Activated T-helper 17 cell treated with anti-CD3 and anti-CD28 coated beads, Interleukin-2, amount 50 U/mL, for 72 hours (primary cell): ENCODE results near the gene TMEM190. TPM values are rescaled to one million over a fixed set of nuclear protein-coding genes. Genes with fewer than 3 reads are reported as not detected.
A peak's percentile ranks its signal among the peaks of the same experiment; 100 is the strongest.

Experiments
- ATAC-seq: fragments of 150-1000 bp; cut with Tn5 transposase; replicated peaks from 2 replicates; pipeline ENCODE4 v1.10.0; 2021; ENCODE audit warnings: mild to moderate bottlenecking, moderate library complexity
- H3K27ac Mint-ChIP-seq: one replicate; pipeline ENCODE4 v1.8.0; 2022; ENCODE audit warnings: mixed read lengths
- H3K27me3 Mint-ChIP-seq: one replicate; pipeline ENCODE4 v1.8.0; 2022; ENCODE audit warnings: mixed read lengths
- H3K36me3 Mint-ChIP-seq: one replicate; pipeline ENCODE4 v1.8.0; 2022; ENCODE audit warnings: low read depth, mild to moderate bottlenecking, mixed read lengths
- H3K4me1 Mint-ChIP-seq: one replicate; pipeline ENCODE4 v1.8.0; 2022; ENCODE audit warnings: mixed read lengths
- H3K4me3 Mint-ChIP-seq: one replicate; pipeline ENCODE4 v1.8.0; 2022; ENCODE audit warnings: mild to moderate bottlenecking, mixed read lengths
- H3K9me3 Mint-ChIP-seq: one replicate; pipeline ENCODE4 v1.8.0; 2022; ENCODE audit warnings: mixed read lengths
- total RNA-seq, 2 donors: library from RNA; stranded (reverse); gene quantifications; one replicate each; pipeline ENCODE4 v1.2.3, GENCODE V29; 2022

The TMEM190 gene
- total RNA-seq, 2 donors from 2014 or later, result not detected

- no peak for ATAC-seq
- Mint-ChIP-seq H3K4me3 (no peak overlapping the region), H3K9me3 (no peaks in the 10 kb centered on the region), H3K27me3 (peaks cover under 1% of the 10 kb centered on the region), H3K27ac (no peak overlapping the region), H3K36me3 (peaks cover 20% of the 10 kb centered on the region), H3K4me1 (peaks cover 5% of the 10 kb centered on the region)
Observed at GRCh38 chr19:55345818-55346724, 30.6 kb upstream of the TMEM190 start.

- Mint-ChIP-seq H3K4me1 (peaks cover 7% of the 10 kb centered on the region), H3K36me3 (peaks cover 20% of the 10 kb centered on the region), H3K4me3 (no peak overlapping the region), H3K27me3 (peaks cover 9% of the 10 kb centered on the region), H3K27ac (no peak overlapping the region), H3K9me3 (no peaks in the 10 kb centered on the region)
- ATAC-seq, result no peak
Observed at GRCh38 chr19:55346725-55347441, 29.7 kb upstream of the TMEM190 start.

- no peak for ATAC-seq
Observed at GRCh38 chr19:55347442-55348009, 29.1 kb upstream of the TMEM190 start.

GRCh38 chr19:55348317-55349034 lies 28.1 kb upstream of the TMEM190 start:
- Mint-ChIP-seq H3K27ac (no peak overlapping the region), H3K27me3 (peaks cover 23% of the 10 kb centered on the region), H3K4me1 (peaks cover 17% of the 10 kb centered on the region), H3K36me3 (peaks cover 23% of the 10 kb centered on the region), H3K9me3 (no peaks in the 10 kb centered on the region), H3K4me3 (no peak overlapping the region)
- ATAC-seq, result no peak

More at GRCh38 chr19:55347442-55348009, 29.1 kb upstream of the TMEM190 start:
- no peak overlapping the region for H3K4me3 Mint-ChIP-seq
- peaks cover 8% of the 10 kb centered on the region for H3K4me1 Mint-ChIP-seq
- peaks cover 15% of the 10 kb centered on the region for H3K27me3 Mint-ChIP-seq
- peaks cover 20% of the 10 kb centered on the region for H3K36me3 Mint-ChIP-seq
- H3K9me3 Mint-ChIP-seq, result no peaks in the 10 kb centered on the region
- H3K27ac Mint-ChIP-seq, result no peak overlapping the region

GRCh38 chr19:55350620-55351315 lies 25.9 kb upstream of the TMEM190 start:
- no peak for ATAC-seq
- Mint-ChIP-seq H3K9me3 (no peaks in the 10 kb centered on the region), H3K4me1 (peaks cover 17% of the 10 kb centered on the region), H3K4me3 (no peak overlapping the region), H3K36me3 (peaks cover 11% of the 10 kb centered on the region), H3K27ac (no peak overlapping the region), H3K27me3 (peaks cover 30% of the 10 kb centered on the region)

GRCh38 chr19:55352040-55352439 lies 24.6 kb upstream of the TMEM190 start:
- peaks cover 17% of the 10 kb centered on the region for H3K4me1 Mint-ChIP-seq
- H3K9me3 Mint-ChIP-seq, result no peaks in the 10 kb centered on the region
- ATAC-seq, result no peak
- peaks cover 11% of the 10 kb centered on the region for H3K36me3 Mint-ChIP-seq
- no peak overlapping the region for H3K4me3 Mint-ChIP-seq
- H3K27ac Mint-ChIP-seq, result no peak overlapping the region
- peaks cover 31% of the 10 kb centered on the region for H3K27me3 Mint-ChIP-seq

- Mint-ChIP-seq H3K27me3 (peaks cover 36% of the 10 kb centered on the region), H3K4me1 (peaks cover 17% of the 10 kb centered on the region), H3K4me3 (peak overlapping the region; percentile 68), H3K36me3 (peaks cover 11% of the 10 kb centered on the region), H3K9me3 (no peaks in the 10 kb centered on the region), H3K27ac (no peak overlapping the region)
- ATAC-seq, result no peak
Observed at GRCh38 chr19:55352549-55353145, 24.0 kb upstream of the TMEM190 start.

- Mint-ChIP-seq H3K36me3 (peaks cover 11% of the 10 kb centered on the region), H3K27ac (no peak overlapping the region), H3K4me1 (peaks cover 17% of the 10 kb centered on the region), H3K9me3 (no peaks in the 10 kb centered on the region), H3K4me3 (peak overlapping the region; percentile 68), H3K27me3 (peaks cover 36% of the 10 kb centered on the region)
- ATAC-seq, result no peak
Observed at GRCh38 chr19:55353356-55353802, 23.2 kb upstream of the TMEM190 start.

- H3K4me3 Mint-ChIP-seq, result peak overlapping the region; percentile 68
- H3K27ac Mint-ChIP-seq, result no peak overlapping the region
- ATAC-seq, result peak; percentile 84
- peaks cover 17% of the 10 kb centered on the region for H3K4me1 Mint-ChIP-seq
- no peaks in the 10 kb centered on the region for H3K9me3 Mint-ChIP-seq
- H3K36me3 Mint-ChIP-seq, result peaks cover 11% of the 10 kb centered on the region
- peaks cover 36% of the 10 kb centered on the region for H3K27me3 Mint-ChIP-seq
Observed at GRCh38 chr19:55353803-55354697, 22.6 kb upstream of the TMEM190 start.

- H3K4me1 Mint-ChIP-seq, result peaks cover 17% of the 10 kb centered on the region
- H3K27me3 Mint-ChIP-seq, result peaks cover 36% of the 10 kb centered on the region
- no peak for ATAC-seq
- H3K27ac Mint-ChIP-seq, result no peak within 1 kb of the TSS
- peaks cover 11% of the 10 kb centered on the region for H3K36me3 Mint-ChIP-seq
- H3K9me3 Mint-ChIP-seq, result no peaks in the 10 kb centered on the region
- H3K4me3 Mint-ChIP-seq, result peak within 1 kb of the TSS; percentile 68
Observed at GRCh38 chr19:55354698-55355212, 21.9 kb upstream of the TMEM190 start, which contains the start of gene COX6B2. COX6B2 (minus strand) TSS chr19:55354719; CDS start chr19:55354521, 198 bp downstream.

- Mint-ChIP-seq H3K4me3 (no peak overlapping the region), H3K9me3 (no peaks in the 10 kb centered on the region), H3K27ac (no peak overlapping the region), H3K36me3 (peaks cover 11% of the 10 kb centered on the region), H3K27me3 (peaks cover 36% of the 10 kb centered on the region), H3K4me1 (peaks cover 17% of the 10 kb centered on the region)
- ATAC-seq, result no peak
Observed at GRCh38 chr19:55355213-55355821, 21.3 kb upstream of the TMEM190 start.

GRCh38 chr19:55358493-55358892 lies 18.1 kb upstream of the TMEM190 start:
- no peaks in the 10 kb centered on the region for H3K4me1 Mint-ChIP-seq

More at GRCh38 chr19:55358493-55358892, 18.1 kb upstream of the TMEM190 start:
- Mint-ChIP-seq H3K27ac (no peak overlapping the region), H3K27me3 (peaks cover 12% of the 10 kb centered on the region), H3K4me3 (no peak overlapping the region), H3K9me3 (no peaks in the 10 kb centered on the region), H3K36me3 (peaks cover under 1% of the 10 kb centered on the region)
- ATAC-seq, result no peak
